ENCODE measurements around the gene IL9.
"Not testable (repeated sequence)": the region's sequence is repeated elsewhere in the genome, so short reads cannot be mapped to it uniquely, and the experiment has no call there.

Gene IL9

GRCh38 chr5:135862744-135863143 is 32.9 kb downstream of the IL9 start:
- no peak for DNase-seq (ENCODE audit: low spot score)
- TF ChIP-seq CTCF (IDR thresholded peaks at IDR 0.05; ENCODE audit: extremely low read depth, insufficient read depth, missing control alignments): no peak
- in situ Hi-C loops (cut with MboI; ENCODE audit: low pct_unique_long_range_greater_than_20kb, low sequenced_read_pairs, unreplicated experiment): no loop called here

- in situ Hi-C loops (cut with MboI; ENCODE audit: low pct_unique_long_range_greater_than_20kb, low sequenced_read_pairs, unreplicated experiment): no loop called here
- DNase-seq (ENCODE audit: low spot score): no peak
- no peak for TF ChIP-seq CTCF (IDR thresholded peaks at IDR 0.05; ENCODE audit: extremely low read depth, insufficient read depth, missing control alignments)
These were observed 33.6 kb downstream of the IL9 start for GRCh38 chr5:135862086-135862485.

GRCh38 chr5:135861641-135862040 is 34.0 kb downstream of the IL9 start:
- in situ Hi-C loops (cut with MboI; ENCODE audit: low pct_unique_long_range_greater_than_20kb, low sequenced_read_pairs, unreplicated experiment): no loop called here
- TF ChIP-seq CTCF (IDR thresholded peaks at IDR 0.05; ENCODE audit: extremely low read depth, insufficient read depth, missing control alignments): no peak
- no peak for DNase-seq (ENCODE audit: low spot score)

GRCh38 chr5:135859641-135860040 is 36.0 kb downstream of the IL9 start:
- in situ Hi-C loops (cut with MboI; ENCODE audit: low pct_unique_long_range_greater_than_20kb, low sequenced_read_pairs, unreplicated experiment): no loop called here
- DNase-seq (ENCODE audit: low spot score): no peak
- TF ChIP-seq CTCF (IDR thresholded peaks at IDR 0.05; ENCODE audit: extremely low read depth, insufficient read depth, missing control alignments): no peak

GRCh38 chr5:135859186-135859585 is 36.5 kb downstream of the IL9 start:
- DNase-seq (ENCODE audit: low spot score); in situ Hi-C loops (cut with MboI; ENCODE audit: low pct_unique_long_range_greater_than_20kb, low sequenced_read_pairs, unreplicated experiment): not testable (repeated sequence)

- no peak for TF ChIP-seq CTCF (IDR thresholded peaks at IDR 0.05; ENCODE audit: extremely low read depth, insufficient read depth, missing control alignments)
- no peak for DNase-seq (ENCODE audit: low spot score)
- in situ Hi-C loops (cut with MboI; ENCODE audit: low pct_unique_long_range_greater_than_20kb, low sequenced_read_pairs, unreplicated experiment): no loop called here
These were observed 37.9 kb downstream of the IL9 start for GRCh38 chr5:135857630-135858311.

GRCh38 chr5:135851915-135852845 is 43.5 kb downstream of the IL9 start:
- no peak for DNase-seq (ENCODE audit: low spot score)
- no peak for TF ChIP-seq CTCF (IDR thresholded peaks at IDR 0.05; ENCODE audit: extremely low read depth, insufficient read depth, missing control alignments)
- in situ Hi-C loops (cut with MboI; ENCODE audit: low pct_unique_long_range_greater_than_20kb, low sequenced_read_pairs, unreplicated experiment): no loop called here
